GM12878 (cell line): ENCODE measurements around the gene TBC1D30.

Source experiments
- ASH2L ChIP-seq: fragments of 300-600, 200-600 bp; sonication (generic); IDR thresholded peaks from 2 replicates; pipeline ENCODE4 v1.6.1; 2017; ENCODE audit warnings: low read depth, mild to moderate bottlenecking, borderline replicate concordance
- CBX3 ChIP-seq: fragments of 200-600 bp; sonication (generic); IDR thresholded peaks from 2 replicates; pipeline ENCODE4 v1.6.1; 2016; ENCODE audit warnings: low read depth, borderline replicate concordance
- CTCF ChIP-seq, 3 experiments: IDR thresholded peaks in 2 of 3; conservative IDR thresholded peaks in 1 of 3; 2 replicates each; pipeline ENCODE4 v1.5.1; 2011; ENCODE audit warnings: low read depth in 3 of 3, low read length in 3 of 3, mild to moderate bottlenecking in 3 of 3, control low read depth in 2 of 3, moderate library complexity in 2 of 3, inconsistent platforms in 1 of 3, mixed read lengths in 1 of 3; ENCODE audit not compliant: control insufficient read depth in 2 of 3, insufficient read depth in 1 of 3; ENCODE audit errors: extremely low read depth in 1 of 3
- EZH2 ChIP-seq: IDR thresholded peaks from 2 replicates; pipeline ENCODE4 v1.6.1; 2012; ENCODE audit warnings: low read depth, mild to moderate bottlenecking, control low read depth, inconsistent platforms, low read length, borderline replicate concordance; ENCODE audit not compliant: control insufficient read depth
- MXI1 ChIP-seq: fragments of 150-350 bp; IDR thresholded peaks from 2 replicates; pipeline ENCODE4 v1.6.1; 2011; ENCODE audit warnings: low read depth, mild to moderate bottlenecking, inconsistent platforms, low read length, improper control_type of control experiment
- POLR2A ChIP-seq: IDR thresholded peaks from 2 replicates; pipeline ENCODE4 v1.6.1; 2011; ENCODE audit warnings: low read depth, mild to moderate bottlenecking, low read length
- RAD21 ChIP-seq: IDR thresholded peaks from 2 replicates; pipeline ENCODE4 v1.6.1; 2011; ENCODE audit warnings: mild to moderate bottlenecking, low read depth, low read length, moderate library complexity; ENCODE audit not compliant: insufficient read depth
- SIN3A ChIP-seq: IDR thresholded peaks from 2 replicates; pipeline ENCODE4 v1.6.1; 2012; ENCODE audit warnings: low read depth, low read length, improper control_type of control experiment
- TAF1 ChIP-seq: IDR thresholded peaks from 2 replicates; pipeline ENCODE4 v1.6.1; 2011; ENCODE audit warnings: mild to moderate bottlenecking, low read depth, low read length, borderline replicate concordance
- TCF3 ChIP-seq: IDR thresholded peaks from 2 replicates; pipeline ENCODE4 v1.6.1; 2012; ENCODE audit warnings: low read depth, mild to moderate bottlenecking, low read length, borderline replicate concordance; ENCODE audit not compliant: insufficient read depth
- ZNF687 ChIP-seq: fragments of 450-650 bp; IDR thresholded peaks from 2 replicates; pipeline ENCODE4 v1.6.1; 2017; ENCODE audit warnings: mild to moderate bottlenecking, moderate library complexity

- TF ChIP-seq SIN3A (no peak), RAD21 (no peak), CTCF (IDR thresholded peaks at IDR 0.05 in 2 of 3, conservative IDR thresholded peaks at IDR 0.05 in 1 of 3; ENCODE audit: control insufficient read depth in 2 of 3, extremely low read depth in 1 of 3, insufficient read depth in 1 of 3, low read depth in 3 of 3, low read length in 3 of 3) (no peak), POLR2A (no peak), EZH2 (no peak), TCF3 (no peak), MXI1 (no peak), CBX3 (no peak), TAF1 (no peak), ASH2L (no peak), ZNF687 (no peak)
Measured at GRCh38 chr12:64840119-64840518, 15.7 kb downstream of the TBC1D30 start.
